Measurements from ENCODE around the gene BORCS5. TPM values are rescaled to one million over a fixed set of nuclear protein-coding genes. Genes with fewer than 3 reads are reported as not detected.
"Not testable (repeated sequence)": the region's sequence is repeated elsewhere in the genome, so short reads cannot be mapped to it uniquely, and the experiment has no call there.

The BORCS5 gene
- total RNA-seq, 2 experiments from 2014 or later = 41.1 to 43.3 TPM

GRCh38 chr12:12350868-12351463, 5.9 kb upstream of the BORCS5 start:
- ChIA-PET CTCF (interaction anchor here (0.5 kb wide), 2 partner anchors 12 to 134 kb away, joined by 3 read pairs; no protein-coding TSS in a partner anchor), POLR2A (no interaction called here)

- POLR2A ChIA-PET, CTCF ChIA-PET: not testable (repeated sequence)
Measured at GRCh38 chr12:12351468-12352185, 5.3 kb upstream of the BORCS5 start.

GRCh38 chr12:12353276-12353675, 3.6 kb upstream of the BORCS5 start:
- ChIA-PET CTCF (no interaction called here), POLR2A (no interaction called here)

- ChIA-PET POLR2A (no interaction called here), CTCF (no interaction called here)
Measured at GRCh38 chr12:12353807-12354206, 3.1 kb upstream of the BORCS5 start.

- ChIA-PET CTCF (interaction anchor here (1.0 to 2.3 kb wide), 4 partner anchors 10 to 369 kb away, joined by 3 to 8 read pairs (median 4); no protein-coding TSS in a partner anchor), POLR2A (interaction anchor here (0.7 to 3.2 kb wide), 13 partner anchors 11 to 380 kb away, joined by 3 to 25 read pairs (median 6); partner anchors contain the start of genes CDKN1B and DUSP16)
Measured at GRCh38 chr12:12356467-12356895, 397 bp upstream of the BORCS5 start.

GRCh38 chr12:12357719-12358461, 1.0 kb downstream of the BORCS5 start:
- CTCF ChIA-PET = interaction anchor here (0.5 to 2.3 kb wide), 10 partner anchors 8 to 471 kb away, joined by 3 to 8 read pairs (median 3); no protein-coding TSS in a partner anchor
- POLR2A ChIA-PET = interaction anchor here (0.5 to 3.2 kb wide), 19 partner anchors 8 to 585 kb away, joined by 3 to 25 read pairs (median 4); partner anchors contain the start of genes CDKN1B and DUSP16

- CTCF ChIA-PET = interaction anchor here (0.5 to 2.0 kb wide), 6 partner anchors 9 to 471 kb away, joined by 3 to 7 read pairs (median 3); no protein-coding TSS in a partner anchor
- POLR2A ChIA-PET = interaction anchor here (0.5 to 3.2 kb wide), 11 partner anchors 8 to 585 kb away, joined by 3 to 25 read pairs (median 5); partner anchors contain the start of gene CDKN1B
Measured at GRCh38 chr12:12358528-12358927, 1.6 kb downstream of the BORCS5 start.

- CTCF ChIA-PET = no interaction called here
Measured at GRCh38 chr12:12364787-12365445, 8.0 kb downstream of the BORCS5 start.

GRCh38 chr12:12365446-12365802, 8.5 kb downstream of the BORCS5 start:
- POLR2A ChIA-PET = interaction anchor here (1.3 kb wide), 1 partner anchor 8 kb away, joined by 3 read pairs; no protein-coding TSS in a partner anchor
- CTCF ChIA-PET = interaction anchor here (1.0 kb wide), 1 partner anchor 8 kb away, joined by 3 read pairs; the partner anchor contains the start of gene BORCS5

More at GRCh38 chr12:12364787-12365445, 8.0 kb downstream of the BORCS5 start:
- POLR2A ChIA-PET = no interaction called here

- ChIA-PET CTCF (interaction anchor here (1.0 kb wide), 1 partner anchor 9 kb away, joined by 3 read pairs; the partner anchor contains the start of gene BORCS5), POLR2A (interaction anchor here (1.3 kb wide), 1 partner anchor 8 kb away, joined by 3 read pairs; no protein-coding TSS in a partner anchor)
Measured at GRCh38 chr12:12365931-12366431, 9.1 kb downstream of the BORCS5 start.

- ChIA-PET CTCF (interaction anchor here (0.9 to 1.5 kb wide), 2 partner anchors 9 to 10 kb away, joined by 3 to 5 read pairs; no protein-coding TSS in a partner anchor), POLR2A (interaction anchor here (0.8 to 1.3 kb wide), 3 partner anchors 9 to 10 kb away, joined by 3 to 5 read pairs (median 3); partner anchors contain the start of gene BORCS5)
Measured at GRCh38 chr12:12366701-12367481, 10.0 kb downstream of the BORCS5 start.

GRCh38 chr12:12367482-12367998, 10.7 kb downstream of the BORCS5 start:
- ChIA-PET POLR2A (interaction anchor here (0.8 to 0.9 kb wide), 2 partner anchors 10 to 11 kb away, joined by 3 to 5 read pairs; partner anchors contain the start of gene BORCS5), CTCF (interaction anchor here (0.9 to 1.5 kb wide), 2 partner anchors 9 to 10 kb away, joined by 3 to 5 read pairs; no protein-coding TSS in a partner anchor)

- POLR2A ChIA-PET = no interaction called here
- CTCF ChIA-PET = no interaction called here
Measured at GRCh38 chr12:12372946-12373722, 16.3 kb downstream of the BORCS5 start.

- CTCF ChIA-PET = interaction anchor here (0.6 to 2.7 kb wide), 16 partner anchors 10 to 360 kb away, joined by 3 to 10 read pairs (median 4); no protein-coding TSS in a partner anchor
- POLR2A ChIA-PET = interaction anchor here (0.6 to 1.4 kb wide), 9 partner anchors 17 to 360 kb away, joined by 3 to 7 read pairs (median 4); no protein-coding TSS in a partner anchor
Measured at GRCh38 chr12:12376646-12377448, 20.0 kb downstream of the BORCS5 start.

GRCh38 chr12:12378616-12379015, 21.7 kb downstream of the BORCS5 start:
- CTCF ChIA-PET = interaction anchor here (1.2 to 1.7 kb wide), 4 partner anchors 19 to 185 kb away, joined by 3 to 5 read pairs (median 4); no protein-coding TSS in a partner anchor
- POLR2A ChIA-PET = interaction anchor here (0.6 kb wide), 2 partner anchors 338 to 359 kb away, joined by 3 read pairs; no protein-coding TSS in a partner anchor

All from activated CD8-positive, alpha-beta memory T cell treated with anti-CD3 and anti-CD28 coated beads for 36 hours (primary cell).